CD4-positive, alpha-beta T cell treated with Interleukin-12 subunit alpha and Interleukin-12 subunit beta, for 1 hour (primary cell): ENCODE results near the gene EDC3.
"Not testable (repeated sequence)": the region's sequence is repeated elsewhere in the genome, so short reads cannot be mapped to it uniquely, and the experiment has no call there.

Experiments used
- DNase-seq: peaks from one replicate; pipeline ENCODE4 v3.0.0-alpha.2; 2020

The EDC3 gene

DNA sequence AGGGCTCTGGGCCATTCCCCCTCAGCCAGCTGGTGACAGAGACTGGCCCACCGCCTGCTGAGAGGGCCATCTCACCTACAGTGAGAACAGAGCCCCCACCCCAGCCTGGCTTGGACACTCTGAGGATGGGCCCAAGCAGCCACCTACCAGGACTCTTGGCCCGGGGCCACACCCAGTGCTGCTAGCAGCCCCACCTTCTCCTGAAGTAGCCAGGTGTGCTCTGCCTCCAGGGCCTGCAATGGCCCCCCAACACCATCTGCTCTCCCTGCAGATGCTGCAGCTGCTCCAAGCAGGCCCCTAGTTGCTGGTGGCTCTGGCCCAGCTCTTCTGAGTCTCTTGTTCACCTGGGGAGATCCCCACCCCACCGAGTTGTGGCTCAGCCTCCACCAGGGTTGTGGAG lies 87.0 kb downstream of the EDC3 start:
- no peak for DNase-seq

- no peak for DNase-seq
These were observed 90.1 kb downstream of the EDC3 start for GRCh38 chr15:74605795-74606150.

- DNase-seq = no peak
These were observed 90.6 kb downstream of the EDC3 start for GRCh38 chr15:74604983-74605794.

DNA sequence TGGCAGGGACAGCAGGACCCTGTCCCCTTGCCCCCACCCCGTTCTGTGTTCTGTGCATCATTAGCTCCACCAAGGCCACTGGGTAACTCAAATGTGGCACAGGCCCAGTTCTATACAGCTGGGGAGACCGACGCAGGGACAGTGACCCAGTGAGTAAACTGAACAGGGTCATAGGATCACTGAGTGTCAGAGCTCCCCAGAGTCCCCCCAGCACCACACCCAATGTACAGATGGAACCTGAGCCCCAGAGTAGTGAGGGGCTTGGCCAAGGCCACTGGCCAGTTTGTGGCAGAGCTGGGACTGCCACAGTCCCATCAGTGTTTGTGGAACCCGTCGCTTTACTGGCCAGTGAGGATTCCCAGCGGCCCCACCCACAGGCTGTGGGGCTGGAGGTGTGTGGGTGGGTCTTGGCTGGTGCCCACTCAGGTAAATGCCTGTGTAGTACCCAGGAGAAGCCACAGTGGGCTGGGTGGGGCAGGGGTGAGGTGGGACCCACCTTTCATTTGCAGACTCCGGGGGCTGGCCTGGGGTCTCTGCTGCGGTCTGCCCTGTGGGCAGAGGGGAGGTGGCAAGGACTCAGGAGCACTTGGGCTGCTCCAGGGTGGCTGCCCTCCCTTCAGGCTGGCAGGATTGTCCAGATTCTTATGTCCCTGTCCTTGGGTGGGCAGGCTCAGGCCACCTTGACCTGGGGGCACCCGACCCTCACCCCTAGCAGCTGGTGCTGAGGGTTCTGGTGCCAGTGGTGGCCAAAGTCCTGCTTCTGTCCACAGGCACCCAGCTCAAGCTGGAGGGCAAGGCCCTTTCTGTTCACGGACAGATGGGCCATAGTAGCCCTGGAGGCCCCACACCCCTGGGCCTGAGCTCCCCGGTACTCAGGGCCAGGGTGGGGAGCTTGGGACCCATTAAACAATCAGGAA lies 91.8 kb downstream of the EDC3 start:
- DNase-seq = no peak

DNA sequence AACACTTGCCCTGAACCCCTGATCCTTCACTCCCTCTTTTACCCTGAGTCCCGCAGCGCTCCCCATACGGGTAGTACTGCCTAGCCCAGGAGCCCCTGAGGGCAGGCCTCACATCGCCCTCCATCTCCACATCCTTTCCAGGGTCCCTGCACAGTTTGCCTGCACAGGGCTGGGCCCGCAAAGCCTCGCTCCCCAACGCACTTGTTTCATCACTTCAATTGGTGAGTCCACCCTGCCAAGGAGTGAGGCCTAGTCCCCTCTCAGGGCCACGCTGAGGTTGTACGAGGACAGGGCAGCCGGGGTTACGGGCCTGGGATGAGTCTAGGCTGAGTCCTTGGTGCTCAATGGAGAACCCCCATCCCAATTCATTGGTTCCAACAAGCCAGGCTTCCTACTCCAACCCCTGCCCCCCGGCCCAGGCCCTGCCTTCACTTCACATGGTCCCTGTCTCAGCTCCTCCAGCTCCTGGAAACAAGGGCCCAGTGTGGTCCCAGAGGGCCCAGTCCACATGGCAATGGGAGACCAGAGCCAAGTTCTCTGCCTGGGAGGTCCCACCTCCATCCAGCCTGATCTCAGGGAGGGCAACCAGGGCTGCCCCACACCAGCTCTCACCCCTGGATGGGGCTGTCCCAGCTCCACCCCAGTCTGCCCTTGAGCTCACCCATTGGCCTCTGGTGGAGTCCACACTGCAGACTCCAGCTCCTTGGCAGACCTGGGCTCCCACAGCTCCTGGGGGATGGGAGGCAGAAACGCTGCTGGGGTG lies 92.6 kb downstream of the EDC3 start:
- no peak for DNase-seq

GRCh38 chr15:74599156-74599555 lies 96.7 kb downstream of the EDC3 start:
- no peak for DNase-seq

- peak; percentile 91 for DNase-seq
These were observed 97.5 kb downstream of the EDC3 start for GRCh38 chr15:74598126-74598842.

- not testable (repeated sequence) for DNase-seq
These were observed 98.6 kb downstream of the EDC3 start for GRCh38 chr15:74597146-74597705.

DNA sequence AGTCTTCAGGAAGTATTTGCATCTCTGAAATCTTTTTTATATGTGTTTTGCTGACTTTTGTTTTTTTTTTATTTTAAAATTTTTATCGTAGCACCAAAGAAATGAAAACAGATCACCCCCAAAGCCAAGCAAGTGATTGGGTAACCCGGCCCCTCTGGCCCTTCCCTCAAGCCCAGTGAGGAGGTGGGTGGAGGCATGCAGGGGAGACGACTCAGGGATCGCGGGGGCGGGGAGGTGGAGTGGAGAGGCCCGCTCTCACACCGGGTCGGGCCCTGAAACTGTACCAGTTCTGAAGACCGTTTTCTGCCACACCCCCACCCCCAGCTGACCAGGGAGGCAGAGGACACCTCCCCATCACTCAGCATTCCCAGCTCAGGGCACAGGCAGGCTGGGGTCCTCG lies 99.1 kb downstream of the EDC3 start:
- DNase-seq = not testable (repeated sequence)

DNA sequence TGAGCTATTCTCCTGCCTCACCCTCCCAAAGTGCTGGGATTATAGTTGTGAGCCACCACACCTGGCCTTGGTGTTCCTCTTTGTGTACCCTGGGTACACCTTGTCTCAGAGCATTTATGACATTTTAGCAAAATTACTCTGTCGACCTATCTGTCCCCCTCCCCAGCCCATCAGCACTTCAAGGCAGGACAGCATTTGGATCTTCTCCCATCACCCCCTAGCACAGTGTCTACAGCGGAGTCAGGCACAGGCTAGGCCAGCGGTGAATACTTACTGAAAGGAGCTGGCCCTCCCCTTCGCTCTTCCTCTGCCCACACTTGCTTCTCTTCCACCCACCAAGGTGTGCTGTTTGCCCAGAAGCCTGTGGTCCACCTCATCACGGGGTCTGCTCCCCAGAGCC lies 100.6 kb downstream of the EDC3 start:
- DNase-seq = no peak

DNA sequence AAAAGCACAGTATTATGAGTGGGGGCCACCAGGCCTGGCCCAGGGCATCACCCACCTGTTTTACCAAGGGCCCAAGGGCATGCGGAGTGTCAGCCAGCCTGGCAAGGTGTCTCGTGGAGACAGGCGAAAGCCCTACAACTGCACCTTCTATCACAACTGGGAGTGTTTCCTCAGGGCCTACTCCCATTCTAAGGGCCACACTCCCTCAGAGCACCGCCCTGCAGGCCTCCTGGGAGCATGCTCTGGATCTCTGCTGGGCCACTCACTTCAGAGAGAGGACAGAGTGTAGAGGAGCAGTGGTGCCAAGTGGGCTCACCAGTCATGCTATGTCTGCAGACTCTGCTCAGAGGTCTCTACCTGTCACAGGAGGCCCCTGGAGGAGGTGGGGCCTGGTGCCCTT lies 101.4 kb downstream of the EDC3 start:
- no peak for DNase-seq

DNA sequence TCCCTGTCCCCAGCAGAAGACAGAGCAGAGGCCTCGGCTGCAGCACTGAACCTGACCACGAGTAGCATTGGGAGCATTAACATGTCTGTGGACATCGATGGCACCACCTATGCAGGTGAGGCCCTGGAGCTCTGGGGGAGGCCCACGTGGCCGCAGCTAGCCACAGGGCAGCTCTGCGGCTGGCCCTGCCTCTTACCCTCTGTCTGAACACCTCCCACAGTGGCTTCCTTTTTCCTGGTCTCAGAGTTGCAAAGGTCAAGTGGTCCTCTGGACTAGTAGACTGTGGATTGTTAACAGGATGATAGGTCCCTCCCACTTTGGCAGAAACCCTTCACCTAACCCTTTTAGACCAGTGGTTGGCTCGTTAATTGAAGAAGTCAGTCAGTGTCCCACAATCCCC lies 102.7 kb downstream of the EDC3 start:
- no peak for DNase-seq

DNA sequence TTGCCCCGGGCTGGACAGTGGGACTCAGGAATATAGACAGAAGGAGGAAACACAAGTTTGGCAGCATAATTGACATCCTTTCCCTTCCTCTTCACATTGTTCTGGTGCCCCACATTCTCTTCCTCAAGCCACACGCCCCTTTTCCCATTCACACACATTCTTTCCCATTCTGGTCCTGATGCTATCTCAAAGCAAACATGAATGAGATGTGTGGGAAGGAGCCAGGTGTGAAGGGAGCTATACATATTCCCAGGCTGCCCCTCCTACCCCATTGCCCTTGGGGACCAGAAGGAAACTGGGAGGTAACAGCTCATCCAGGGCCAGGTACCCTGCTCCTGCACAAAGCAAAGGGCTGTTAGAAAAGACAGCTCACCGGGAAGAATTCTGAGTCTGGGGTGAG lies 103.6 kb downstream of the EDC3 start:
- no peak for DNase-seq

DNA sequence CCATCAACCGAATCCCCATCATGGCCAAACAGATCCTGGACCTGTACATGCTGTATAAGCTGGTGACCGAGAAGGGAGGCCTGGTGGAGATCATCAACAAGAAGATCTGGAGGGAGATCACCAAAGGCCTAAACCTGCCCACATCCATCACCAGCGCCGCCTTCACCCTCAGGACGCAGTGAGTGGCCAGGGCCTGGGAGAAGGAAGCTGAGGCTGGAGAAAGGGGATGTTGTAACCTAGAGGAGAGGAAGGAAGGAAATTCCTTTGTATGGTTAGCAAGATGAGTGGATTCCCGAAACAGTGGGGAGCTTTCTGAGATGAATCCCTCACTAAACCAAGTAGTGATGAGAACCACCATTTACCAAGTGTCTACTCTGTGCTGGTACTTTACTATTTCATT lies 106.0 kb downstream of the EDC3 start:
- no peak for DNase-seq

- no peak for DNase-seq
These were observed 110.0 kb downstream of the EDC3 start for GRCh38 chr15:74585857-74586256.

- no peak for DNase-seq
These were observed 110.6 kb downstream of the EDC3 start for GRCh38 chr15:74585191-74585590.

- DNase-seq = no peak
These were observed 111.0 kb downstream of the EDC3 start for GRCh38 chr15:74584779-74585178.

DNA sequence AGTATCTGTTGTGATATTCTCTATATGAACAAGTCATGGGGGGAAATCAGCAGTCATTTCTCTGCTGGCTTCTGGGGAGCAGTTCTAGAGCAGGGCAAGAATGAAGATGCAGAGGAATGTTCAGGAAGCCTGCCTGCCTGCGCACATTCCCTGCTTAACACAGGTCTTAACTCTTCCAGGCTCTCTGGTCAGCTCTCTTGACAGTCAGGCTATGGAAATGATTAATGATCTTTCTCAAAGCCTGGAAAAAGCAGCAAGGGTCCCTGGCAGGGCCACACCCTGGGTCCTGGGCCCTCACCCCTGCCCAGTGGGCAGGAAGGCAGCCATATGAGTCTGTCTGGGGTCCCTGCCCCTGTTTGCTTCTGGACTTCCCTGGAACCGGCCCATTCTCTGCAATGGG lies 111.6 kb downstream of the EDC3 start:
- DNase-seq = no peak
